ENCODE data around the gene GSKIP. TPM values are rescaled to one million over a fixed set of nuclear protein-coding genes. Genes with fewer than 3 reads are reported as not detected.

GSKIP gene
- total and polyA plus RNA-seq, 2 donors (not counting 1 experiment from before 2014, with no cell fraction given) = 30.2 to 45.5 TPM

DNA sequence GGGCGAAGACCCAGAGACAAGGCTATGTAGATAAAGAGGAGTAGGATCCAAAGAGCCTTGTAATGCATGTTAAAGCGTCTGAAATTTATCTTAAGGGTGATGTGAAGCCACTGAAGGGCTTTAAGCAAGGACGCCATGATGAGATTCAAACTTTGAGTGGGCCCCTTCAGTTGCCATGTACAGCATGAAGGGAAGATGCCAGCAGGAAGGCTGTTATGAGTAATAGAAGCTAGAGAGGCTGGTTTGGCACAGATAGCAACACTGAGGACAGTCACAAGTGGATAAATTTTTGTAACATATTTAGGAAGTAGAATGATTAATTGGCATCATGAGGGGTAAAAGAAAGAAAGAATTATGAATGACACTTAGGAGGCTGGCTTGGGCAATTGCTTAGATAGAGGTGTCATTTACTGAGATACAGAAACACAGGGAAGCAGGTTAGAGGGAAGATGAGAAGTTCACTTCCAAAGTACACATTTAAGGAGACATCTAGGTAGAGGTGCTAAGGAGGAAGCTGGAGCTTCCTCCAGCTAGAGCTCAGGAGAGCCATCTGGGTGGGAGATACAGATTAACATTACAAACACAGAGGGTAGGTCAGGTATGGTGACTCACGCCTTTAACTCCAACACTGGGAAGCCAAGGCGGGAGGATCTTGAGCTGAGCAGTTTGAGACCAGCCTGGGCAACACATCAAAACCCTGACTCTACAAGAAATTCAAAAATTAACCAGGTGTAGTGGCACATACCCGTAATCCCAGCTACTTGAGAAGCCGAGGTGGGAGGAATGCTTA is 13.8 kb upstream of the GSKIP start:
- Histone ChIP-seq H3K4me2 (ENCODE audit: extremely low read depth, insufficient read depth, low read length) (no peak overlapping the region), H2AFZ (ENCODE audit: low read length) (no peak overlapping the region), H3K4me1 (ENCODE audit: control insufficient read depth, extremely low read depth, insufficient read depth, low read length) (no peaks in the 10 kb centered on the region), H3K36me3 (ENCODE audit: control insufficient read depth, insufficient read depth, low read length) (no peaks in the 10 kb centered on the region), H3K79me2 (ENCODE audit: control insufficient read depth, insufficient read depth, low read length) (peaks cover 3% of the 10 kb centered on the region), H3K9me3 (ENCODE audit: control insufficient read depth, insufficient read depth, low read depth, low read length) (no peaks in the 10 kb centered on the region), H3K27me3 (ENCODE audit: control insufficient read depth, insufficient read depth, low read length) (no peaks in the 10 kb centered on the region), H4K20me1 (ENCODE audit: control insufficient read depth, extremely low read depth, insufficient read depth, low read length) (no peaks in the 10 kb centered on the region), H3K4me3 (replicated peaks in 1 of 4; ENCODE audit: control extremely low read depth in 1 of 4, insufficient read depth in 1 of 4, low read depth in 3 of 4, low read length in 4 of 4) (no peak overlapping the region), H3K27ac (ENCODE audit: insufficient read depth, low read length) (no peak overlapping the region), H3K9ac (ENCODE audit: insufficient read depth, low read length) (no peak overlapping the region)
- no peak for TF ChIP-seq EZH2 (IDR thresholded peaks at IDR 0.05; ENCODE audit: low read length, missing control alignments)
- TF ChIP-seq, protein P1, sequence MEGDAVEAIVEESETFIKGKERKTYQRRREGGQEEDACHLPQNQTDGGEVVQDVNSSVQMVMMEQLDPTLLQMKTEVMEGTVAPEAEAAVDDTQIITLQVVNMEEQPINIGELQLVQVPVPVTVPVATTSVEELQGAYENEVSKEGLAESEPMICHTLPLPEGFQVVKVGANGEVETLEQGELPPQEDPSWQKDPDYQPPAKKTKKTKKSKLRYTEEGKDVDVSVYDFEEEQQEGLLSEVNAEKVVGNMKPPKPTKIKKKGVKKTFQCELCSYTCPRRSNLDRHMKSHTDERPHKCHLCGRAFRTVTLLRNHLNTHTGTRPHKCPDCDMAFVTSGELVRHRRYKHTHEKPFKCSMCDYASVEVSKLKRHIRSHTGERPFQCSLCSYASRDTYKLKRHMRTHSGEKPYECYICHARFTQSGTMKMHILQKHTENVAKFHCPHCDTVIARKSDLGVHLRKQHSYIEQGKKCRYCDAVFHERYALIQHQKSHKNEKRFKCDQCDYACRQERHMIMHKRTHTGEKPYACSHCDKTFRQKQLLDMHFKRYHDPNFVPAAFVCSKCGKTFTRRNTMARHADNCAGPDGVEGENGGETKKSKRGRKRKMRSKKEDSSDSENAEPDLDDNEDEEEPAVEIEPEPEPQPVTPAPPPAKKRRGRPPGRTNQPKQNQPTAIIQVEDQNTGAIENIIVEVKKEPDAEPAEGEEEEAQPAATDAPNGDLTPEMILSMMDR (conservative IDR thresholded peaks at IDR 0.05 in 1 of 2, IDR thresholded peaks at IDR 0.05 in 1 of 2; ENCODE audit: low read depth in 1 of 2, low read length in 2 of 2) = no peak
- peak in 1 of 2 donors; percentile 28 for DNase-seq (ENCODE audit: low read depth in 2 of 2)

DNA sequence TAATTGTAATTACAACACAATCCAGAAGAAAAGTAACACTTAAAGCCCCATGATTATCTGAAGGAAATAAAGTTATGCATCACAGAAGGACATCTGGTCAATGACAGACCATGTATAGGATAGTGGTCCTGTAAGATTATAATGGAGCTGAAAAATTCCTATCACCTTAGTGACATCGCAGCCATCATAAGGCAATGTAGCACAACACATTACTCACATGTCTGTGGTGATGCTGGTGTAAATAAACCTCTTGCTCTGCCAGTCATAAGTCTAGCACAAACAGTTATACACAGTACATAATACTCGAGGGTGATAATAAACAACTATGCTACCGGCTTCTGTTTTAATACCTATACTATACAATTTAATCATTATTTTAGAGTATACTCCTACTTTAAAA is 11.3 kb upstream of the GSKIP start:
- Histone ChIP-seq H3K36me3 (ENCODE audit: control insufficient read depth, insufficient read depth, low read length) (no peaks in the 10 kb centered on the region), H3K9me3 (ENCODE audit: control insufficient read depth, insufficient read depth, low read depth, low read length) (no peaks in the 10 kb centered on the region), H3K27ac (ENCODE audit: insufficient read depth, low read length) (no peak overlapping the region), H3K9ac (ENCODE audit: insufficient read depth, low read length) (no peak overlapping the region), H3K4me2 (ENCODE audit: extremely low read depth, insufficient read depth, low read length) (no peak overlapping the region), H4K20me1 (ENCODE audit: control insufficient read depth, extremely low read depth, insufficient read depth, low read length) (no peaks in the 10 kb centered on the region), H3K79me2 (ENCODE audit: control insufficient read depth, insufficient read depth, low read length) (peaks cover 3% of the 10 kb centered on the region), H2AFZ (ENCODE audit: low read length) (no peak overlapping the region), H3K4me1 (ENCODE audit: control insufficient read depth, extremely low read depth, insufficient read depth, low read length) (no peaks in the 10 kb centered on the region), H3K27me3 (ENCODE audit: control insufficient read depth, insufficient read depth, low read length) (no peaks in the 10 kb centered on the region), H3K4me3 (replicated peaks in 1 of 4; ENCODE audit: control extremely low read depth in 1 of 4, insufficient read depth in 1 of 4, low read depth in 3 of 4, low read length in 4 of 4) (no peak overlapping the region)
- DNase-seq (ENCODE audit: low read depth in 2 of 2) = peak in 1 of 2 donors; percentile 13
- no peak for TF ChIP-seq EZH2 (IDR thresholded peaks at IDR 0.05; ENCODE audit: low read length, missing control alignments)
- TF ChIP-seq, protein P1 (conservative IDR thresholded peaks at IDR 0.05 in 1 of 2, IDR thresholded peaks at IDR 0.05 in 1 of 2; ENCODE audit: low read depth in 1 of 2, low read length in 2 of 2) = no peak

GRCh38 chr14:96352708-96353107 is 10.6 kb upstream of the GSKIP start:
- H2AFZ ChIP-seq (ENCODE audit: low read length) = no peak overlapping the region
- no peak overlapping the region for H3K4me2 ChIP-seq (ENCODE audit: extremely low read depth, insufficient read depth, low read length)
- TF ChIP-seq, protein P1 (conservative IDR thresholded peaks at IDR 0.05 in 1 of 2, IDR thresholded peaks at IDR 0.05 in 1 of 2; ENCODE audit: low read depth in 1 of 2, low read length in 2 of 2) = no peak
- no peak for TF ChIP-seq EZH2 (IDR thresholded peaks at IDR 0.05; ENCODE audit: low read length, missing control alignments)
- H3K9ac ChIP-seq (ENCODE audit: insufficient read depth, low read length) = no peak overlapping the region
- peaks cover 3% of the 10 kb centered on the region for H3K79me2 ChIP-seq (ENCODE audit: control insufficient read depth, insufficient read depth, low read length)
- no peaks in the 10 kb centered on the region for H3K9me3 ChIP-seq (ENCODE audit: control insufficient read depth, insufficient read depth, low read depth, low read length)
- H3K4me3 ChIP-seq (replicated peaks in 1 of 4; ENCODE audit: control extremely low read depth in 1 of 4, insufficient read depth in 1 of 4, low read depth in 3 of 4, low read length in 4 of 4) = no peak overlapping the region
- DNase-seq (ENCODE audit: low read depth in 2 of 2) = peak; percentile 17 to 42
- H4K20me1 ChIP-seq (ENCODE audit: control insufficient read depth, extremely low read depth, insufficient read depth, low read length) = no peaks in the 10 kb centered on the region
- no peaks in the 10 kb centered on the region for H3K4me1 ChIP-seq (ENCODE audit: control insufficient read depth, extremely low read depth, insufficient read depth, low read length)
- H3K36me3 ChIP-seq (ENCODE audit: control insufficient read depth, insufficient read depth, low read length) = no peaks in the 10 kb centered on the region
- H3K27ac ChIP-seq (ENCODE audit: insufficient read depth, low read length) = no peak overlapping the region
- H3K27me3 ChIP-seq (ENCODE audit: control insufficient read depth, insufficient read depth, low read length) = no peaks in the 10 kb centered on the region

All from fibroblast of lung (primary cell).